Measurements from ENCODE around the gene NHERF2.
A peak's percentile ranks its signal among the peaks of the same experiment; 100 is the strongest.

DNA sequence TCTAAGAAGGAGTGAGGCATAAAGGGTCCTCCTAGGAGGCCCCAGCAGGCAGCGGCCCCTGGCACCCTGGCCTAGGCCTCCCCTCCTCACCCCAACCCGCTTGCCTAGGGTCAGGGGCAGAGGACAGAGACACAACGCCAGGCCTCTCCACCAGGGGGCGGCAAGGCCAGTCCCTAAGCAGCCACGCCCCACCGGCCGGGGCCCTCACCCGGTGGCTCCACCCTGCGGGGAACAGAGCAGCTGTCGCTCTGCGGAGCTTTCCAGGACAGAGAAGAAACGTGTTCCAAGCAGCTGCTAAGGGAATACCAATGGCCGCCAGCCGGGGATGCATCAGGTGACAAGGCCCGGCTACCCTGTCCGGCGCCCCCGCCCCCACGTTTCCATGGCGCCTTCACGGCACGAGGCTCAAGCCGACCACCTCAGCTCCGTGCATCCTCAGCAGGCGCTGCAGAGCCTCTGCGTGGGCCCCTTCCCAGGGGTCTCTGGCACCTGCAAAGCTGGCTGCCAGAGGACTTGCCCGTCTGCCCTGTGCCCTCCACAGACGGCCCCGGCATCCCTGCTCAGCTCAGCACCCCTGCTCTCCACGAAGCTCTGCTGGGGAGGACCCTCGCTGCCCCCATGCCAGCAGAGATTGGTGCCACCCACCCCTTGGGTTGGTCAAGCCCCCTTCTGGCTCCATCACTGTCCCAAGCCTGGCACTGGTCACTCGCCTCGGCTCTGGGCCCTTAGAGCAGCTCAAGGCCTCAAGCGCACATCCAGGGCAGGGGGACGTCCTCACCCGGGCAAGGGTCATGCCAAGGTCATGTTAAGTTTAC is 22.7 kb upstream of the NHERF2 start:
- no peak for TF ChIP-seq POLR2A (IDR thresholded peaks at IDR 0.05)
- peak; percentile 76 to 89 (median 86) for TF ChIP-seq CTCF (IDR thresholded peaks at IDR 0.05)
